Measurements from ENCODE around the gene EML1. TPM values are rescaled to one million over a fixed set of nuclear protein-coding genes. Genes with fewer than 3 reads are reported as not detected.

EML1 gene
- total RNA-seq, 1 donor from 2014 or later: 46.9 TPM

GRCh38 chr14:99899578-99900178 lies 106.5 kb downstream of the EML1 start:
- no peak for DNase-seq (ENCODE audit: low spot score)

GRCh38 chr14:99902925-99903324 lies 109.7 kb downstream of the EML1 start:
- no peak for DNase-seq (ENCODE audit: low spot score)

GRCh38 chr14:99904506-99904905 lies 111.3 kb downstream of the EML1 start:
- DNase-seq (ENCODE audit: low spot score): no peak

- DNase-seq (ENCODE audit: low spot score): no peak
Measured at GRCh38 chr14:99905121-99905520, 111.9 kb downstream of the EML1 start.

- no peak for DNase-seq (ENCODE audit: low spot score)
Measured at GRCh38 chr14:99907761-99908652, 114.8 kb downstream of the EML1 start.

- no peak for DNase-seq (ENCODE audit: low spot score)
Measured at GRCh38 chr14:99908653-99909250, 115.5 kb downstream of the EML1 start.

- peak; percentile 10 for DNase-seq (ENCODE audit: low spot score)
Measured at GRCh38 chr14:99909513-99910064, 116.4 kb downstream of the EML1 start.

GRCh38 chr14:99910337-99911309 lies 117.4 kb downstream of the EML1 start:
- peak; percentile 96 for DNase-seq (ENCODE audit: low spot score)

- DNase-seq (ENCODE audit: low spot score): no peak
Measured at GRCh38 chr14:99915305-99916090, 122.3 kb downstream of the EML1 start.

GRCh38 chr14:99916091-99916383 lies 122.8 kb downstream of the EML1 start:
- no peak for DNase-seq (ENCODE audit: low spot score)

- DNase-seq (ENCODE audit: low spot score): no peak
Measured at GRCh38 chr14:99918781-99919180, 125.6 kb downstream of the EML1 start.

GRCh38 chr14:99921425-99921824 lies 128.2 kb downstream of the EML1 start:
- DNase-seq (ENCODE audit: low spot score): no peak

- DNase-seq (ENCODE audit: low spot score): no peak
Measured at GRCh38 chr14:99924379-99924778, 131.2 kb downstream of the EML1 start.

GRCh38 chr14:99925471-99925870 lies 132.3 kb downstream of the EML1 start:
- DNase-seq (ENCODE audit: low spot score): no peak

GRCh38 chr14:99928963-99929362 lies 135.8 kb downstream of the EML1 start:
- DNase-seq (ENCODE audit: low spot score): no peak

GRCh38 chr14:99929601-99930000 lies 136.4 kb downstream of the EML1 start:
- no peak for DNase-seq (ENCODE audit: low spot score)

- DNase-seq (ENCODE audit: low spot score): no peak
Measured at GRCh38 chr14:99930420-99931274, 137.4 kb downstream of the EML1 start.

- no peak for DNase-seq (ENCODE audit: low spot score)
Measured at GRCh38 chr14:99931308-99931707, 138.1 kb downstream of the EML1 start.

- DNase-seq (ENCODE audit: low spot score): no peak
Measured at GRCh38 chr14:99936056-99936455, 142.8 kb downstream of the EML1 start.
